ENCODE measurements around the gene LDHAL6A.

GRCh38 chr11:18468059-18468458 is 12.4 kb downstream of the LDHAL6A start:
- TF ChIP-seq YY1 (IDR thresholded peaks at IDR 0.05; ENCODE audit: insufficient read depth, insufficient read length) (no peak), ZNF274 (IDR thresholded peaks at IDR 0.05; ENCODE audit: low read depth, low read length) (no peak)

Measured in NT2/D1 (cell line).